Body of pancreas (tissue), 4 donors: ENCODE measurements around the gene NAIF1. TPM values are rescaled to one million over a fixed set of nuclear protein-coding genes. Genes with fewer than 3 reads are reported as not detected.
A peak's percentile ranks its signal among the peaks of the same experiment; 100 is the strongest.

Experiments used
- ATAC-seq: fragments of 150-250 bp; one replicate; pipeline ENCODE4 v1.9.1; 2016
- DNase-seq, 4 donors: peaks; one replicate each; pipeline ENCODE4 v3.0.0-alpha.2; 2019
- H3K27ac ChIP-seq, 4 donors: fragments of 200-600 bp; sonication (generic); 1 replicate in 3 of 4; 2 replicates in 1 of 4; pipeline versions ENCODE4 v1.5.1 to v1.6.1; 2016 to 2019; ENCODE audit warnings: mild to moderate bottlenecking in 1 of 4, mixed read lengths in 1 of 4, moderate library complexity in 1 of 4
- H3K27me3 ChIP-seq, 2 donors: fragments of 200-600 bp; sonication (generic); one replicate each; pipeline ENCODE4 v1.6.0; 2016; ENCODE audit warnings: mild to moderate bottlenecking in 1 of 2
- H3K36me3 ChIP-seq, 2 donors: fragments of 200-600 bp; sonication (generic); replicated peaks in 1 of 2; 2 replicates each; pipeline ENCODE4 v1.5.1; 2016; ENCODE audit warnings: low read depth in 2 of 2; ENCODE audit not compliant: insufficient read depth in 1 of 2
- H3K4me1 ChIP-seq: fragments of 200-600 bp; sonication (generic); one replicate; pipeline ENCODE4 v1.6.0; 2016
- H3K4me3 ChIP-seq, 2 donors: fragments of 200-600 bp; sonication (generic); 1 replicate in 1 of 2; 2 replicates in 1 of 2; pipeline ENCODE4 v1.5.1; 2016 to 2019
- H3K9me3 ChIP-seq, 3 donors: fragments of 200-600 bp; sonication (generic); 1 replicate in 2 of 3; 2 replicates in 1 of 3; pipeline ENCODE4 v1.5.1; 2016
- CTCF ChIP-seq, 7 experiments: fragments of 450-650 bp in 4 of 7; fragments of 200-600 bp in 3 of 7; sonication (generic) in 3 of 7; IDR thresholded peaks; one replicate each; pipeline ENCODE4 v1.5.1; 2016 to 2019; ENCODE audit warnings: antibody characterized with exemption in 7 of 7
- POLR2A ChIP-seq, 3 donors: fragments of 450-650 bp; IDR thresholded peaks; one replicate each; pipeline ENCODE4 v1.6.1; 2016; ENCODE audit warnings: antibody characterized with exemption in 3 of 3, mild to moderate bottlenecking in 2 of 3
- WGBS, 2 donors: methylation state at CpG; one replicate each; pipeline ENCODE4 v1.1.5; 2017; 5-methylcytosine and 5-hydroxymethylcytosine counted together
- intact Hi-C: fragments of 100-400 bp; cut with DNase I; formaldehyde crosslinking; loops from one replicate; pipeline ENCODE4 v1.15.1; 2023
- total RNA-seq, 2 donors: library from RNA; depleted of rRNA; stranded (reverse); fragments of >200 nt; gene quantifications; one replicate each; pipeline ENCODE4 v1.1.0, GENCODE V29; 2016

Gene NAIF1
- total RNA-seq, 2 donors from 2014 or later = 1.3 to 4.9 TPM

GRCh38 chr9:128067645-128068385 is 695 bp upstream of the NAIF1 start, which contains the start of gene SLC25A25:
SLC25A25 (plus strand) TSS chr9:128068232; CDS start chr9:128068320, 88 bp downstream.
- DNase-seq = peak; percentile 100
- intact Hi-C loops = no loop called here
- peak; percentile 85 for ATAC-seq
- no peaks in the 10 kb centered on the region for H3K9me3 ChIP-seq
- peak within 1 kb of the TSS; percentile 66 to 86 for H3K4me3 ChIP-seq
- H3K36me3 ChIP-seq = no peaks in the 10 kb centered on the region
- H3K4me1 ChIP-seq = peaks cover 58% of the 10 kb centered on the region
- TF ChIP-seq CTCF (IDR thresholded peaks at IDR 0.05) (no peak), POLR2A (IDR thresholded peaks at IDR 0.05) (peak; percentile 49 to 97 (median 58))
- WGBS, 2 donors = 0 to 1% methylated on average over 19 to 67 of the region's 67 CpGs
- H3K27ac ChIP-seq = peak within 1 kb of the TSS; percentile 96 to 100 (median 98)
- H3K27me3 ChIP-seq = no peaks in the 10 kb centered on the region

DNA sequence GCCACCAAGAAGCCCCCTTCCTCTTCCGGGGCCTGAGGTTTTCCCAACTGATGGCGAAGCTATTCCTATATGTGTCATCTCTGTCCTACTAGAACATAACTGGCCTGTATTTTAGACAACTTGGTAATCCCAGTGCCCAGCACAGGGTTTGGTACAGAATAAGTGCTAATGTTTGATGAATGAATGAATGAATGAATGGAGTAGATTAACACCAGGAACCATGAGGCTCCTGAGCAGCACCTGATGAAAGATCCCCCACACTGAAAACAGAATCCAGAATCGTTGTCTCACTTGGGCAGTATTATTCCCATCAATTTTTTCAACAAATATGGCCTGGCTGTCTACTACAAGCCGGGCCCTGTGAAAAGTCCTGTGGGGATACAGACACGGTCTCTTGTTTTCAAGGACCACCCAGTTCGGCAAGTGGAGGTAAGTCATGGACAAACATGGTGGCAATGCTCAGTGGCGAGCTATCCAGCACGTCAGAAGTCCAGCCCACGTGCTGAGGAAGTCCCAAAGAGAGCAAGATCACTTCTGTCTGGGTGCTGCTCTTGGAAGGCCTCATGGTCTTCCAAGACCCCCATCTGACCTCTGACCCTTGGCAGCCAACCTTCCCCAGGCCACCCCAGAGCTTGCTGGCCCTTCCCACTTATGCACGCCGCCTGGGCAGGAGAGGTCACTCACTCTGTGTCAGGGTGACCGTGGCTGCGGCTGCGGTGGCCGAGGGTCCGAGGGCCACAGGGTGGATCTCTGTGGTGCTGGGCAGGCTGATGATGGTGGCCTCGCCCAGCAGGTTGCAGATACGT is 1.0 kb downstream of the NAIF1 start:
- no peak overlapping the region for H3K4me3 ChIP-seq
- intact Hi-C loops = no loop called here
- no peaks in the 10 kb centered on the region for H3K36me3 ChIP-seq
- DNase-seq = no peak
- peaks cover 44% of the 10 kb centered on the region for H3K4me1 ChIP-seq
- H3K9me3 ChIP-seq = no peaks in the 10 kb centered on the region
- ATAC-seq = no peak
- 89 to 95% methylated on average over 10 to 18 of the region's 18 CpGs for WGBS, 2 donors
- no peak for TF ChIP-seq CTCF (IDR thresholded peaks at IDR 0.05)
- TF ChIP-seq POLR2A (IDR thresholded peaks at IDR 0.05) = no peak
- peak overlapping the region in 3 of 4 donors; percentile 83 to 100 (median 98) for H3K27ac ChIP-seq
- no peaks in the 10 kb centered on the region for H3K27me3 ChIP-seq

DNA sequence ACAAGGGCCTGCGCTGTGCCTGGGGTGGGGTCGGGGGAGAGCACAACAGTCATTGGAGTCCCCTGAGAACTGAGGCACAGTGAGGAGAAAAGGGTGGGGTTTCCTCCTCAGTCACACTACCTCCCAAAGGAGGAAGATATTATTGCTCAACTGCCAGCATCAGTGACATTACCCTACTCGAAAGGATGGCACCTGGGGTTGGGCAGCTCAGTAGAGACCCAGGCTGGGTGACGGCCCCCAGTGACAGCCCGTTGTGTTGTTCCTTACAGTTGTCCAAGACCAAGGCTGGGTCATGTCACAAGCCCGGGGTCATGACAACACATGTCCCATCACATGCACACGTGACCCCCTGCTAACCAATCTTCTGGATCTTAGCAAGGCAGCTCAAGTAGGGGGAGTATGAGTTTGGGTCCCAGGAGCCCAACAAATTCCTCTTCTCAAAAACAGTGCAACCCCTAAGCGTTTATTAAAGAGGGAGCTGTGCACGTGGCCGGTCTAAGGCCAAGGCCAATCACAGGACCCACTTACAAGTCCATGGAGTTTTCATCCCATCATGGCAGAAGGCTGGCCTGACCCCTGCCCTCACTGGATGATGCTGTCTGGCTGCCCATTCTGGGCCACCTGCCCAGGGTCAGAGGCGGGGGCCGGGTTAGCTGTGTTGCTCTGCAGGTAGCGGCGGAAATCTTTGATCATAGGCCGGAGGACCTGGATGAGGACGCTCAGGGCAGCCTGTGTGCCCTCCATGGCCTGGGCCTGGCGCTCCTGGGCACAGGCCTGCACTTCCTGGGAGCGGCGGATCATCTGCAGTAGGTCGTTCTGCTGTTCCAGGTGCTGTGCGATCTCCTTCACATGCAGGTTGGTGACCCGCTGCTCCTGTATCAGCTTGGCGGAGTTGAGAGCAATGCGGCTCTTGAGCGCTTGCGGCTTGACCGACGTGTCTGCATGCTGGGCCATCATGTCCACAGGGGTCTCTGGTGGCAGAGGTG is 4.0 kb downstream of the NAIF1 start:
- TF ChIP-seq POLR2A (IDR thresholded peaks at IDR 0.05) = no peak
- TF ChIP-seq CTCF (IDR thresholded peaks at IDR 0.05) = no peak
- Histone ChIP-seq H3K27me3 (no peaks in the 10 kb centered on the region), H3K4me1 (peaks cover 42% of the 10 kb centered on the region), H3K4me3 (no peak overlapping the region), H3K27ac (no peak overlapping the region), H3K9me3 (no peaks in the 10 kb centered on the region), H3K36me3 (no peaks in the 10 kb centered on the region)
- ATAC-seq (no peak), DNase-seq (no peak)
- intact Hi-C loops = no loop called here
- 80 to 86% methylated on average over 5 to 28 of the region's 28 CpGs for WGBS, 2 donors

DNA sequence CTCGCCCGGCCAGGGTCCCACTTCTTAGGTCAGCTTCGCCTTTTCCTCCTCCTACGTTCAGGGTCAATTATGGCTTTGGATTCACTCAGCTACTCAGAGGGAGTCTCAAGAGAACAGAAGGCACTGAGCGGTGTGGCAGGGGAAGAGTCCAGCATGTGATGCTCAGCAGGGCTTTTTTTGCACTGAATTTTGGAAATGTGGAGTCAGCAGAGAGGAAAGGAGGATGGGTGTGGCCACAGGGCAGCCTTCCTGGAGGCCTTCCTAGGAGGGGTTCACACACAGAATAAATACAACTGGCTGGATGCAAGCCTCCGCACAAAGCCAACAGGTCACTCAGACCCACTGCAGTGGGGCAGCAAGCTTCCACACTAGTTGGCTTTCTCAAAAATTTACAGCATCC is 4.8 kb downstream of the NAIF1 start:
- H3K4me1 ChIP-seq = peaks cover 51% of the 10 kb centered on the region
- H3K27me3 ChIP-seq = no peaks in the 10 kb centered on the region
- intact Hi-C loops = no loop called here
- DNase-seq (no peak), ATAC-seq (no peak)
- no peak overlapping the region for H3K27ac ChIP-seq
- no peaks in the 10 kb centered on the region for H3K9me3 ChIP-seq
- 56 to 76% methylated on average over 3 to 6 of the region's 6 CpGs for WGBS, 2 donors
- TF ChIP-seq CTCF (IDR thresholded peaks at IDR 0.05) = no peak
- no peak for TF ChIP-seq POLR2A (IDR thresholded peaks at IDR 0.05)
- no peak overlapping the region for H3K4me3 ChIP-seq
- no peaks in the 10 kb centered on the region for H3K36me3 ChIP-seq
